Renal cortex interstitium (tissue), 11 donors: ENCODE measurements around the gene PSIP1. TPM values are rescaled to one million over a fixed set of nuclear protein-coding genes. Genes with fewer than 3 reads are reported as not detected.
"Not testable (repeated sequence)": the region's sequence is repeated elsewhere in the genome, so short reads cannot be mapped to it uniquely, and the experiment has no call there.

ENCODE experiments used
- DNase-seq, 11 donors: peaks; one replicate each; pipeline ENCODE4 v3.0.0-alpha.2; 2013; ENCODE audit warnings: low read depth in 9 of 11, low spot score in 4 of 11; ENCODE audit errors: extremely low read depth in 1 of 11
- polyA plus RNA-seq, 3 donors: library from polyadenylated mRNA; unstranded; fragments of 120-200 nt; gene quantifications; one replicate each; pipeline ENCODE4 v1.2.1, GENCODE V29; 2013; ENCODE audit not compliant: insufficient read length in 3 of 3

PSIP1 gene
- polyA plus RNA-seq, 3 donors, result 183 to 247 (median 197) TPM

- no peak for DNase-seq
Measured at GRCh38 chr9:15468145-15468544, 42.6 kb downstream of the PSIP1 start.

GRCh38 chr9:15461601-15462000 is 49.2 kb downstream of the PSIP1 start:
- no peak for DNase-seq

GRCh38 chr9:15461056-15461455 is 49.7 kb downstream of the PSIP1 start:
- no peak for DNase-seq

GRCh38 chr9:15453956-15454355 is 56.8 kb downstream of the PSIP1 start:
- no peak for DNase-seq

- no peak for DNase-seq
Measured at GRCh38 chr9:15444141-15444540, 66.6 kb downstream of the PSIP1 start.

- not testable (repeated sequence) for DNase-seq
Measured at GRCh38 chr9:15442264-15442663, 68.5 kb downstream of the PSIP1 start.

- DNase-seq, result not testable (repeated sequence)
Measured at GRCh38 chr9:15441841-15442240, 68.9 kb downstream of the PSIP1 start.

GRCh38 chr9:15438891-15439290 is 71.9 kb downstream of the PSIP1 start:
- DNase-seq, result no peak

- no peak for DNase-seq
Measured at GRCh38 chr9:15433661-15434060, 77.1 kb downstream of the PSIP1 start.

- DNase-seq, result no peak
Measured at GRCh38 chr9:15433191-15433590, 77.6 kb downstream of the PSIP1 start.

GRCh38 chr9:15430920-15431844 is 79.6 kb downstream of the PSIP1 start:
- peak in 2 of 11 donors; percentile 2 to 8 for DNase-seq

GRCh38 chr9:15427702-15428101 is 83.1 kb downstream of the PSIP1 start:
- DNase-seq, result not testable (repeated sequence)

GRCh38 chr9:15426019-15426418 is 84.8 kb downstream of the PSIP1 start:
- no peak for DNase-seq

GRCh38 chr9:15423231-15423985 is 87.4 kb downstream of the PSIP1 start:
- peak in 2 of 11 donors; percentile 13 to 23 for DNase-seq

- peak; percentile 82 to 95 (median 92) for DNase-seq
Measured at GRCh38 chr9:15422372-15423230, 88.2 kb downstream of the PSIP1 start, which contains the start of gene SNAPC3. TSS of gene SNAPC3 (plus strand) at chr9:15422876. CDS start at chr9:15422880, 4 bp downstream.

- DNase-seq, result peak in 1 of 11 donors; percentile 20
Measured at GRCh38 chr9:15421990-15422371, 88.8 kb downstream of the PSIP1 start.

GRCh38 chr9:15421532-15421931 is 89.2 kb downstream of the PSIP1 start:
- peak in 2 of 11 donors; percentile 22 to 56 for DNase-seq

GRCh38 chr9:15420796-15421195 is 90.0 kb downstream of the PSIP1 start:
- DNase-seq, result no peak

GRCh38 chr9:15417626-15418025 is 93.1 kb downstream of the PSIP1 start:
- no peak for DNase-seq
